Stomach smooth muscle (tissue), 2 donors: ENCODE data around the gene MSRB3.
"Not testable (repeated sequence)": the region's sequence is repeated elsewhere in the genome, so short reads cannot be mapped to it uniquely, and the experiment has no call there.

Source experiments
- H3K27ac ChIP-seq: one replicate; pipeline ENCODE4 v1.7.0; 2013; ENCODE audit warnings: mild to moderate bottlenecking, low read length, inconsistent platforms
- H3K27me3 ChIP-seq, 2 donors: one replicate each; pipeline ENCODE4 v1.7.0; 2013; ENCODE audit warnings: low read length in 2 of 2; ENCODE audit not compliant: insufficient read depth in 2 of 2, control insufficient read depth in 1 of 2
- H3K36me3 ChIP-seq, 2 donors: one replicate each; pipeline ENCODE4 v1.7.0; 2013; ENCODE audit warnings: low read length in 2 of 2; ENCODE audit not compliant: control insufficient read depth in 2 of 2, insufficient read depth in 2 of 2
- H3K4me1 ChIP-seq: one replicate; pipeline ENCODE4 v1.7.0; 2013; ENCODE audit warnings: low read length; ENCODE audit not compliant: control insufficient read depth, insufficient read depth
- H3K4me3 ChIP-seq, 2 donors: one replicate each; pipeline ENCODE4 v1.7.0; 2013; ENCODE audit warnings: low read length in 2 of 2
- H3K9ac ChIP-seq, 2 donors: one replicate each; pipeline ENCODE4 v1.7.0; 2013; ENCODE audit warnings: low read length in 2 of 2, mild to moderate bottlenecking in 1 of 2
- H3K9me3 ChIP-seq, 2 donors: one replicate each; pipeline ENCODE4 v1.7.0; 2013; ENCODE audit warnings: low read length in 2 of 2; ENCODE audit not compliant: control insufficient read depth in 2 of 2
- donor health status: healthy.
- donor health status: Pancreatic carcinoma.

MSRB3 gene

GRCh38 chr12:65307169-65307501, 28.7 kb downstream of the MSRB3 start:
- H3K4me3 ChIP-seq: no peak overlapping the region
- H3K9me3 ChIP-seq: no peaks in the 10 kb centered on the region
- H3K4me1 ChIP-seq: peaks cover 11% of the 10 kb centered on the region
- H3K9ac ChIP-seq: no peak overlapping the region
- no peaks in the 10 kb centered on the region for H3K36me3 ChIP-seq
- no peaks in the 10 kb centered on the region for H3K27me3 ChIP-seq
- H3K27ac ChIP-seq: no peak overlapping the region

DNA sequence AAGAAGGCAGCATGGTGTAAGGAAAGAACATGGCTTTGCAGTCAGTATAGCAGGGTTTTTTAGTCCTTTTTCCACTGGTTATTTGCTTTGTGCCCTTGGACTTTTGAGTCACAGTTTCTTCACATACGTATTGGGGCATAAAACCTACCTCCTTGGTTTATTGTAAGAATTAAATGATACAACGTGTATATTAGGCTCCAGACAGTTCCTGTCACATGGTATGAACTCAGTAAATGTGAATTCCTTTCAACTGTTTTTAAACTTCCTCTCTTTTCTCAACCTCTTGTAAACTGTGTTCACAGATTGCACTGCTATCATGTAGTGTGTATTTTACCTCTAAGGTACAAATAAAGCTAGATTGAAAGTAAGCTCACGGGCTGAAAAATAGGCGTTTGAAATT, 29.5 kb downstream of the MSRB3 start:
- H3K4me1 ChIP-seq: peaks cover 11% of the 10 kb centered on the region
- no peak overlapping the region for H3K27ac ChIP-seq
- no peaks in the 10 kb centered on the region for H3K9me3 ChIP-seq
- H3K4me3 ChIP-seq: no peak overlapping the region
- H3K27me3 ChIP-seq: no peaks in the 10 kb centered on the region
- H3K9ac ChIP-seq: no peak overlapping the region
- no peaks in the 10 kb centered on the region for H3K36me3 ChIP-seq

GRCh38 chr12:65308601-65309071, 30.2 kb downstream of the MSRB3 start:
- H3K4me3 ChIP-seq: no peak overlapping the region
- H3K4me1 ChIP-seq: peaks cover 11% of the 10 kb centered on the region
- no peaks in the 10 kb centered on the region for H3K9me3 ChIP-seq
- no peaks in the 10 kb centered on the region for H3K27me3 ChIP-seq
- no peaks in the 10 kb centered on the region for H3K36me3 ChIP-seq
- H3K27ac ChIP-seq: no peak overlapping the region
- no peak overlapping the region for H3K9ac ChIP-seq

DNA sequence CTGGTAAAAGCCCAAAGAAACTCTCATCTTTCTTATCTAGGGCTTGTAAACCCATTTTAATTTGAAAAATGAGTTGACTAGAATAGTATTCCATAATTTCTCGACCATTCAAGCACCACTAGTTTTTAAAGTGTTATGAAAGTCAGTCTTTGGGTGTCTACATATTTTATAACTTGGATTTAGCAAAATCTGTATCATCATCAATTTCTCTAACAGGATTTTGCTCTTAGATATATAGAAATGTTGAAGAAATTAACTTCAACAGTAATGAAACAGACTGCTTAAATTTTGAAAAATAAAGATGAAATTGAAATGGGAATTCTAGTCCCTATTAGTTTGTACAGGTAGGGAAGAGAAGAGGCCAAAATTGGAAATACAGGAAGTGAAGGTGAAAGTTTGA, 32.8 kb downstream of the MSRB3 start:
- Histone ChIP-seq H3K4me1 (peaks cover 4% of the 10 kb centered on the region), H3K9me3 (no peaks in the 10 kb centered on the region), H3K27ac (no peak overlapping the region), H3K9ac (no peak overlapping the region), H3K36me3 (no peaks in the 10 kb centered on the region), H3K27me3 (no peaks in the 10 kb centered on the region), H3K4me3 (no peak overlapping the region)

DNA sequence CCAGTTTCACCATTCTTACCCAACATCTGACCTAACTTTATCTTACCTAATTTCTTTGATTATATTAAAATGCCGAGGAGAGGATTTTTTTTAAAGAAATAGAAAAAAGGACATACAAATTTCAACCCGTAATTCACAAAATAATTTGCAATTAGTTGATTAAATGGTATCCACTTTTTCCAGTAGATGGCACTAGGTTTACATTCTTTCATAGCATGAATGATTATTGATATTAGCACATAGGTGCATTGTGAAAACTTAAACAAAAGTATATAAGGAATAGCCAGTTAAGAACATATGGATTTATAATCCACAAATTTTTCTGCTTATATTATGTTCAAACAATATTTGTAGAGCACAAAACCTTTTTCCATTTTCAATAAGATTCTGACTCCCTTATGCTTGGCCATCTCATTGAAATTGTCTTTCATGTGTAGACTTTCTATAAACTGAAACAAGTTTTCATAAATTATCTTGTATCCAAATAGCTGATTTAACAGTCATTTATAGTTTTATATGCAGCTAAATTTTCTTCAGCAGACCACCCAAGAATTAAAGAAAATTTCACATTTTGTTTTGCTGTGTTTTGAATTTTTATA, 35.3 kb downstream of the MSRB3 start:
- H3K36me3 ChIP-seq: no peaks in the 10 kb centered on the region
- H3K9me3 ChIP-seq: no peaks in the 10 kb centered on the region
- H3K4me3 ChIP-seq: no peak overlapping the region
- no peaks in the 10 kb centered on the region for H3K4me1 ChIP-seq
- H3K9ac ChIP-seq: no peak overlapping the region
- no peak overlapping the region for H3K27ac ChIP-seq
- no peaks in the 10 kb centered on the region for H3K27me3 ChIP-seq

GRCh38 chr12:65315238-65315637, 36.8 kb downstream of the MSRB3 start:
- not testable (repeated sequence) for H3K27ac ChIP-seq, H3K27me3 ChIP-seq, H3K36me3 ChIP-seq, H3K9ac ChIP-seq, H3K9me3 ChIP-seq, H3K4me3 ChIP-seq, H3K4me1 ChIP-seq

- no peaks in the 10 kb centered on the region for H3K27me3 ChIP-seq
- H3K4me3 ChIP-seq: no peak overlapping the region
- H3K36me3 ChIP-seq: no peaks in the 10 kb centered on the region
- H3K9me3 ChIP-seq: no peaks in the 10 kb centered on the region
- no peak overlapping the region for H3K9ac ChIP-seq
- no peaks in the 10 kb centered on the region for H3K4me1 ChIP-seq
- H3K27ac ChIP-seq: no peak overlapping the region
These were observed 39.8 kb downstream of the MSRB3 start for GRCh38 chr12:65318186-65318685.

DNA sequence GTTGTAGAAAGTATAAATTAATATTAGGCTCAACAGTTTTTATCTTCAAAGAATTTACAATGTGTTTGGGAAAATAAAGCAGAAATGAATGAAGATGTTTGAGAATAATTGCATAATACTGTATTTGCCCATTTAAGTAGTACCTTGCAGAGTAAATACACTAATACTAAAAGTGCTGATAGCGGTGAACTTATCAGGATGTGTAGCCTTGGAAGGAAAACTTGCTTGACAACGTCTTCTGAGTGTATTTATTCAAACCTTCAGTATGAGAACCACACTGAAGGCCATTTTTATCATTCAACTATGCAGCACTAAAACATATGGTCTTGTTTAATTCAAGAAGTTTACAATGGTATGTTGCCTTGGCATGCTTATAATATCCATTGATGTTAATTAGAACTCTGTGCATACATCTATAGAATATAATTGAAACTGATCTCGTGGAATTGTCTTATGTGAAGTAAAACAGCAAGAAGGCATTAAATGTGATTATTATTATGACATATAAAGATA, 41.3 kb downstream of the MSRB3 start:
- Histone ChIP-seq H3K27ac (no peak overlapping the region), H3K9me3 (no peaks in the 10 kb centered on the region), H3K27me3 (no peaks in the 10 kb centered on the region), H3K9ac (no peak overlapping the region), H3K4me3 (no peak overlapping the region), H3K36me3 (no peaks in the 10 kb centered on the region), H3K4me1 (no peaks in the 10 kb centered on the region)

DNA sequence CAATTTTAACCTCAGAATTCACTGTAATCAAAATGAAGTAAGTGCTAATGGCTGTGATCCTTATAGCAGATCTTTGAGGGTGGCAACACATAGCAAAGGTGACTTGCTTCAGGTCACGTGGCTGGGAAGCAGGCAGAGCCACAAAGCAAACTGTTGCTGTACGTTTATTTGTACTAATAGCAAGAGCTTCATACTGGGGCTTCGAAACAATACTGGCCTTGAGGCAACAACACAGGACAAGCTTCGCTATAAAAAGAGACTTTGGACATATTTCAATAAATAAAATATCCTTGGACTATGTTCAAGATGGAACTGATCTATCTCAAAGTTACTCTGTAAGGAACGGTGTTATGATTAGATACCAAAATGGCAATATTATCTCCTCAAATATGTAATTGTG, 44.6 kb downstream of the MSRB3 start:
- no peaks in the 10 kb centered on the region for H3K36me3 ChIP-seq
- peaks cover 5% of the 10 kb centered on the region for H3K4me1 ChIP-seq
- no peak overlapping the region for H3K4me3 ChIP-seq
- no peaks in the 10 kb centered on the region for H3K27me3 ChIP-seq
- H3K9ac ChIP-seq: no peak overlapping the region
- H3K27ac ChIP-seq: no peak overlapping the region
- H3K9me3 ChIP-seq: no peaks in the 10 kb centered on the region

DNA sequence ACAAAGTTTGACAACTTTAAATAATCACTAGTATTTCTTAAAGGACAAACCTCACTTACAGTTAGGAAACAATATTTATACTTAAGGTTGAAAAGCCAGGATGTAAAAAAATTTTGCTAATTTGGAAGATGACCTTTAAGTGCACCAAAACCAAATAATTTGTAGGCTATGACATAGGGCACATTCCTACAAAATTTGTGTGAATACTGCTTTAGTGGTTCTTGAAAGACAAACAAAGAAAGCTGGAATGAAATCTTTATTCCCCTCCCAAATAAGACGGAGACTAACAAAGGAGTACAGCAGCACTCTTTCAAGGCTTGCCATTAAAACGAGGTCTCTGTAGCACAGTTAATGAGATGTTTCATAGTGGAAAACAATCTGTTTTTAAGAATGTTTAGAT, 45.6 kb downstream of the MSRB3 start:
- Histone ChIP-seq H3K4me1 (peaks cover 5% of the 10 kb centered on the region), H3K27me3 (no peaks in the 10 kb centered on the region), H3K4me3 (no peak overlapping the region), H3K9me3 (no peaks in the 10 kb centered on the region), H3K36me3 (peaks cover 0 to 5% of the 10 kb centered on the region in 2 donors), H3K9ac (no peak overlapping the region), H3K27ac (no peak overlapping the region)

DNA sequence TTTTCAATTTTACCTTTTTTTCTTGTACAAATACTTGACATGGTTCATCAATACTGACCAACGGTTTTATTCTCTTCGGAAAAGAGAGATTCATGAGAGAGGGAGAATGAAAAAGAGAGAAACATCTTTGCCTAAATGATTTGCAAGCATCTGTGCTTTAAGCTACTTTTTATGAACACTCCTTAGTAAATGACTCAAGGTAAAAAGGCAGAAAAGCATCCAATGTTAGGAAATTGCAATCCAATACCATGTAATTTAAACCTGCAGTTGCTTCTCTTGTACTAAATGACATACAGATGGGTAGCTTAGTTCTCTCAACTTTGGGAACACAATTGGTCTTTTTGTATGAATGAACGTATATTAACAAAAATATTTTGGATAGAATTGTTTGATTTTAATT, 46.1 kb downstream of the MSRB3 start:
- Histone ChIP-seq H3K4me1 (peaks cover 5% of the 10 kb centered on the region), H3K27me3 (no peaks in the 10 kb centered on the region), H3K4me3 (no peak overlapping the region), H3K36me3 (peaks cover 0 to 7% of the 10 kb centered on the region in 2 donors), H3K27ac (no peak overlapping the region), H3K9me3 (no peaks in the 10 kb centered on the region), H3K9ac (no peak overlapping the region)
